PC-3 (cell line): ENCODE measurements around the gene ACTL10.

Experiments
- CTCF ChIP-seq: fragments of 300-600 bp; sonication (generic); conservative IDR thresholded peaks from 2 replicates; pipeline ENCODE4 v1.5.1; 2017; ENCODE audit warnings: antibody characterized with exemption, low read depth, mild to moderate bottlenecking, low read length
- EZH2 ChIP-seq: fragments of 300-600 bp; sonication (generic); IDR thresholded peaks from one replicate; pipeline ENCODE4 v1.6.1; 2017; ENCODE audit warnings: antibody characterized with exemption, mild to moderate bottlenecking, low read length; ENCODE audit not compliant: unreplicated experiment

GRCh38 chr20:33693741-33694638 lies 27.2 kb downstream of the ACTL10 start:
- no peak for TF ChIP-seq CTCF
- no peak for TF ChIP-seq EZH2
